ENCODE results near the gene SFTPD.
"Not testable (repeated sequence)": the region's sequence is repeated elsewhere in the genome, so short reads cannot be mapped to it uniquely, and the experiment has no call there.

GRCh38 chr10:79986661-79987060 lies 37.8 kb upstream of the SFTPD start:
- not testable (repeated sequence) for TF ChIP-seq EP300 (IDR thresholded peaks at IDR 0.05; ENCODE audit: borderline replicate concordance in 1 of 2, control insufficient read depth in 1 of 2, low read depth in 2 of 2, low read length in 2 of 2); CBFB (IDR thresholded peaks at IDR 0.05; ENCODE audit: low read depth); ETV6 (conservative IDR thresholded peaks at IDR 0.05 in 1 of 2, IDR thresholded peaks at IDR 0.05 in 1 of 2; ENCODE audit: borderline replicate concordance in 1 of 2, low read depth in 1 of 2); CTCF (IDR thresholded peaks at IDR 0.05 in 2 of 3, conservative IDR thresholded peaks at IDR 0.05 in 1 of 3; ENCODE audit: control insufficient read depth in 2 of 3, extremely low read depth in 1 of 3, insufficient read depth in 1 of 3, low read depth in 3 of 3, low read length in 3 of 3); BCLAF1 (IDR thresholded peaks at IDR 0.05); ATF7 (IDR thresholded peaks at IDR 0.05; ENCODE audit: low read depth); MXI1 (IDR thresholded peaks at IDR 0.05; ENCODE audit: low read depth, low read length); TAF1 (IDR thresholded peaks at IDR 0.05; ENCODE audit: borderline replicate concordance, low read depth, low read length); POLR2A (IDR thresholded peaks at IDR 0.05; ENCODE audit: low read depth, low read length)
